GM18502 (cell line): ENCODE measurements around the gene BNC2.

Experiments used
- ATAC-seq: cut with Tn5 transposase; IDR thresholded peaks from one replicate; pipeline ENCODE4 v1.9.1; 2021; ENCODE audit warnings: mild to moderate bottlenecking; ENCODE audit not compliant: unreplicated experiment, poor library complexity

The BNC2 gene

DNA sequence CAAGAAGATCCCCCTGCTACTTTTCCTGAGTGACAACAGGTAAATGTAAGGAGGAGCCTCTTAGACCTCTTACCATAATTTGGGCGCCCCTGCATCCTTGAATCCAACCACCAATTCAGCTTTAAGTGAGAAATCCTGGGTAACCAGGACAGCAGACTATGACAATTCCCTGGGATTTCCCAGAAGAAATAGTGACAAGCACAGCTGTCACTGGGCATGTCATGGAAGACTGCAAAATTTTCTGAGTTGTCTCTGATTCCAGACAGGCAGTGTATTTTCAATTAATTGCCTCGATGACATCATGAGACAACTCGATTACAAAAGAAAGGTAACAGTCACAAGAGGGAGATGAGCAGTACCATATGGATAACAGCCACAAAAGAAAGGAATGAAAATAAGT, 256.9 kb downstream of the BNC2 start:
- no peak for ATAC-seq

DNA sequence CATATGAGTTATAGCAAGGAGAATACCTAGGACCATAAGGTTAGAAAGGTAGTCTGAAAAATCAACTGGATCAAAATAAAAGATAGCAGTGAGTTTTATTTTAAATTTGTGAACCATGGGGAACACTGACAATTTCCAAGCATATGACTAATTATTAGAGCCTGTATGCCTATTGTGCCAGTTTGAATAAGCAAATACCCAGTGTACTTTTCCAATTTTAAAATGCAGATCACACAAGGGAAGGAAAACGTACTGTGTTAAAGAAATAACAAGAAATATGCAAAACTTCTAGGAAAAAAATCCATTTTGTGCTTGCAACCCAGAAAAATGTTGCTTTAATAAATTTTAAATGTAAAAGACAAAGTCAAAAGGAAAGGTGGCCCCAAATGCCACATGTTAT, 257.4 kb downstream of the BNC2 start:
- ATAC-seq: no peak

DNA sequence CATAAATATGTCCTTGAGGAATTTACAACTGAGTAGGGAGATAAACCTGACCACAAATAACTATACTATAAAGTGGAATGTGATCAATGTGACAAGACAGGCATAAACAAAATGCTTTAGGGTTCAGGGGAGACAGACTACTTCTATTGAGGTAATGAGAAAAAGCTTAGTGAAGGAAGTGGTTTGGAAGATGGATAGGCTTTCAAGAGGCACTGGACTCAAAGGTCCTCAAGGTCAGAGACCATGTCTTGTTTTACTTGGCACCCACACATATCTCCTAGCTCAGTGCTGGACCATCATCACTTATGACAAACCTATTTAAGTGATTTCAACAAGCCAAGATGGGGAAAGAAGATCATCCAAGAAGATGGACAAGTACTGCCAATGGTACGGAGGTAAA, 257.8 kb downstream of the BNC2 start:
- no peak for ATAC-seq

DNA sequence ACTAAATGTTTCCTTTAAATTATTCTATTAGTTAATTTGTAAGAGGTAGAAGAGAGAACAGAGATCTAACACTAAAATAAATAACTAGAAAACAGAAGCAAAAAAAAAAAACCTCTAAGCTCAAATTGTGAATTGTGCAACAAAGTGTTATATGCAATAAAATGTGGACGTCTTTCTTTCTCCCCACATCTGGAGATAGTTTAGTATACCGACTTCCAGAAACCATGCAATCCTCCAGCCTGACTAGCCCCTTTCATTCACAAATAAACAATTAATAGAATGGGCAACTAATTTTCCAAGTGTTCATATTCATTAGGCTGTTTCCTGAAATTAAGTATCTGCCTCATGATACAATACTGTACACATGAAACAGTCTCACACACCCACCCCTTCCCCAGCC, 258.5 kb downstream of the BNC2 start:
- no peak for ATAC-seq

DNA sequence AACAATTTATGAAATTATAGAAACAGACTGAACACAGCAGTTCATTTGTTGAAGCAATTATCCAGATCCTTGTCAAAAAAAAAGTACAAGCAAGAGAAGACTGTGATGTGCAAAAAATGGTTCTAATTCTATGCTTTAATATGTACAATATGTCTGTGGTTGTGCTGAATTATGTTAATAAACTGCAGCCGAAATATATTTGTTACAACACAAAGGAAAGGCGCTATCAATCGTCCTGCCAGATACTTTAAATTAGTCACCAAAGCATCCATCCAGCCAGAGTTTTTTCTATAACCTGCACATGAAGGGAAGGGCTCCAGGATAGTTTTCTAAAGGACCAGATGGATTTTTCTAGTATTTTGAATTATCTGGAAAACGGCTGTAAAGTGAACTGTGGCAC, 259.5 kb downstream of the BNC2 start:
- ATAC-seq: no peak

DNA sequence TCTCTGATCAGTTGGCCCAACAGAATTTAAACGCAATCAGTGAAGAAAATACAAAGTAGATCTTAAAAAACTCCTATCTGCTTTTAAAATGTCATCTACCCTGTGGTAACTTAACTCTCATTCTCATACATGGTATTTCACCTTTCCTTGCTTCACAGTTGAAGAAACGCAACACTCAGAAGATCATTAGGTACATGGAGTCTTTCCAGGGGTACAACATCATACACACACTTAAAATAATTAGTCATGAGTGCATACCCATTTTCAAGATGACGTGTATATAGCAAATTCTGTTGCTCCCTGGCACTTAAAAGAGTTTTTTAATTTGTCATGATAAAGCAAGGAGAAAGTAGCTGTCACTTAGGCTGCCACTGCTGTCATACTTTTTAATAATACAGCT, 259.9 kb downstream of the BNC2 start:
- no peak for ATAC-seq

DNA sequence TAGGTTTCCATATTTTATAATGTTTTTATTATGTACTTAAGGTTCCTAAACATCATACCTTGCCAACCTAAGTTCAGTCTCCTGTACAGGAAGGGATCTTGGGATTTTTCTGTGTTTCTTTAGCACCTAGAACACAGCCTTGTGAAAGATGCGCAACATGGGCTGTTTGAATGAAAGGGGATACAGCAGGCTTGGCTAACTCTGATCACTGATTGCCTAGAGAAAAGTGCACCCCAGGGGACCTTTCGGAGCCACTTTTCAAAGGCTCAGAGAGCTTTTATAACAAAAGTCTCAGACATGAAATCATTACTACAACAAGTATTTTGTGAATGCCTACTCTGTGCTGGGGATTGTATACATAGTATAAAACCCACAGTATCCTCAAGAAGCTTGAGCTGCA, 261.6 kb downstream of the BNC2 start:
- no peak for ATAC-seq

DNA sequence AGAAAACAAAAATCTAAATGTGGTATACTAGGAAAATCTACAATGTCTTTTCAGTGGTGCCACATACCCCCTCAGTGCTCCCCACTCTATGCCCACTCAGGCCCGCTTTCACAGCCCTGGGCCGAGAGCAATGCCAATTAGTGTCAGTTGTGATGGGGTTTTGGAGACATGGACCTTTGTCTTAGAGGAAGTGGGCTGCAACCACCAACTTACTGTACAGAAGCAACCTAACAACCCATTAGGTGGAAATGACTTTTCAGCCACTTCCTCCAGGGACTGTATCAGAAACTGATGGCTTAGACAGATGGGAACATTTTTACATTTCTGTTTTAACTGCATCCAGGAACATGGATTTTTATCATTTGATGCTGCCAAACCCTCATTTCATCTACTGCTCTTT, 268.0 kb downstream of the BNC2 start:
- ATAC-seq: no peak

DNA sequence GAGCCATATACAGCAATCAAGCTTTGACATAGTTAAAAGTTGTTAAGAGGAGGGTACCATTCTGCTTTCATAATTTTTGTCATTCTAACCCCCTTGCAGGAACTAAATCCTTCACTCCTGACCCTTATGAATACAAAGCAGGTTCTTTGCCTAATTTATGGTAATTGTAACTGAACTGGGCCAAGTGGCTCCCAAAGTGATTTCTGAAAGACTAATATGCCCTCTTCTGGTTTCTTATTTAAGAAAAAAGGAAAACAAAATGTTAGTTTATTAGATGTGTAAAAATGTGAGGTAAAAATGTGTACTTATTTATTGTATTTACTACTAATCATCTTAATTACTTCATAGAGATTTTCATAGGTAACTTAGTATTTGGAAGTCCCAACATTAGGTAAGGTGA, 268.5 kb downstream of the BNC2 start:
- no peak for ATAC-seq

DNA sequence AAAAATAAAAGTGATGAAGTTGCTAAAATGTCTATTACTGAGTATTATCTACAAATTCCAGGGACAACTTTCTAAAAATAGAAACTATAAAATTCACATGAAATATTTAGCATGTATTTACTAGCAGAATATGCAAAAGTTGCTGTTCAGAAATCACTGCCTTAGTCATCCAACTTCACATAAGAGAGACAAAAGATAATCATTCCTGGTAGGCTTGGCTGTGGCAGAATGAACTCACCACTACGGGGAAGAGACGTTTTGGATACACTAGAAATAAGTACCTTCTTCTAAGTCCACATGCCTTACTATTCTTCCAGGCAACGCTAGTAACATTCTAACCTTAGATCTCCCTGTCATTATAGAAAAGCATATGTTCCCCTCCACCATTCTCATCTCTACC, 272.2 kb downstream of the BNC2 start:
- no peak for ATAC-seq

DNA sequence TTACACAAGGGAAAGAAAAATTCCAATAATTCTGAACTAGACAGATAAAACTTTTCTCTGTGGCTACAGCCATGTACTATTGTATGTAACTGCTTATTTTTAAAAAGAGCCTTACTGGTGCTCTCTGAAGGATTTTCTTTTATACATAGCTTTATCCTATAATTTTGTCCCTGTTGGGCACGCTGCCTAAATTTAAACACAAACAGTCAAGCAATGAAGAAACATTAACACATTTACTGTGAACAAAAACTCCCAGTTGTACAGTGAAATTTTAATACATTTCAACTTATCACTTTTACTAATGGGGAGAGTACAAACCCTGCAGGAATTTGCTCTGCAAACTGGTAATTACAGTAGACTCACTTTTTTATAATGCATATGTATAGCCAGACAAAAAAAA, 273.3 kb downstream of the BNC2 start:
- ATAC-seq: no peak

DNA sequence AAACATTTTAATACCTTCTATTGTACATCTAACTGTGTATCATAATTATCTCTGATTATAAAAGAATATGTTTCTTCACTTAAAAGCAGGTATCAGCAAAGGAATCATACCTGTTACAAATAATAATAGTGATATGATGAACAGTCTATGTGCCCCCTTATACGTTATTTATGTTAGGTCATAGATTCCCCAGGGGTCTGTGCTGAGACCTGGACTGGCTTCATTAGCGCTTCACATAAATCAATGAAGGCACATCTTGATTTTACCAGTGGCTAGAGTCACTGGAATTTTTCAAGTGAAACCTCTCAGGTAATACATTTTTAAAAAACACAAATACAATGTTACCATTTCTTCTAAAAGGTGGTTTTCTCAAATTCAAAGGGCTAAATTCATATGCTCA, 275.2 kb downstream of the BNC2 start:
- no peak for ATAC-seq

DNA sequence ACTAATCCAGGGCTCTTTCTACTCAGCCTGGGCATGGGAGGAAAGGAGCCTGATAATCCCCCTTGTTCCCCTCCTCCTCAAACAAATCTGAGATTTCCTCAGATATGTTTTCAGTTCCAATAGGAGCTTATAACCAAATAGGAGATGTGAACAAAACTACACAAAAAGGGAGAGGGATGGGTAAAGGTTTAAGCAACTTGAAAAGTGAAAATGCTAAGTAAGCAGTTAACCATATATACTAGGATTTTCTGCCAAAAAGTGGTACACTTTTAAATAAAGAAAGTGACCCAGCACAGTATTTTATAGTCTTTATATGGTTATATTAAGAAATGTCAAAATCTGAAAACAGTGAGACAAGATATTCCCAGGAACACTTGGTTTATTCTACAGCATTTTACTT, 275.7 kb downstream of the BNC2 start:
- no peak for ATAC-seq

DNA sequence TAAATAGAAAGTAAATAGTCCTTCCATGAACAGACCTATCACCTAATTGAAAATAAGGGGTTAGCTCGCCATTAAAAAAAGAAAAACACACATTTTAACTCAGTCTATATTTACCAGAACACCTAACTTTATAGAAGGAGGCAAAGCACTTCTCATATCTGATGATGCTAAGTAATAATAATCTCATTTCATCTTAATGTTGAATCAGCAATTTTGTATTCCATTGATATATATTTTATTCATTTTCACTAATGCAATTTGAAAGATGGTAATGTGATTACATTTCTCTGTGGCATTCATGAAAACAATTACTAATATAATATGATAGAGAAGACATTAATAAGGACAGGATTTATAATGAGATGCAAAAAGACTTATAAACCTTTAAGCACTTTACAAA, 276.7 kb downstream of the BNC2 start:
- no peak for ATAC-seq

DNA sequence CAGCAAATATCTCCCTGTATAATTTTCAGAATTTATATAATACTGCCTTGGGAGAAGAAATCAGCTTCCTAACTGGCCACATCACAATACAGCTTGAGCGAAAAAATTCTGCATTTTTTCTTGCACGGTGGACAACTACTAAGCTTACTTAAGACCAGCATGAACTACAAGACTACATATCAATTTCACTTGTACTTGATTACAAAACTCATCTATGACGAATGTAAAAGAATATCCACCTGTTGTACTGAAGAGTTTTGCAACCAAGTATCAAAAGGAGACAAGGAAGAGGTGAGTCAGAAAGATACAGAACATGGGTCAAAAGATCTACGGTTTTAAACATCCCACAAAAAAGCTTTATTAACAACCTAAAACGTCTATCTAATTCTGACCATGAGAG, 279.4 kb downstream of the BNC2 start:
- no peak for ATAC-seq

DNA sequence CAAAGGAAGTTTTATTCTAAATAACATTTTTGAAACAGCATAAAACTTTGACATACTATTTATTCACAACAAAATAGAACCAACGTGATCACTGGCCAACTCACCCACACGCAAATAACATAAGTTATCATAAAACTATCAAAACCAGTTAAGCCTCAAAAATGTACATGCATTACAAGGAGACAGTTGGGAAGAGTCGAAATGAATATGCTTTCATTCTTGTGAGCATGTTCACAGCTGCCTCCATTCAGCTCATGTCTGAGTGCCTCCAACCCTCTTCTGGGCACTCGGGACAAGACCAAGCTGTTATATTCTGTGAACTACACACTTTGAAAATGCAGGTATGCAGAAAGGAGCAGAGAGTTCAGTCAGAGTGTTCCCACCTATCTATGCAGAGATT, 284.9 kb downstream of the BNC2 start:
- ATAC-seq: no peak

DNA sequence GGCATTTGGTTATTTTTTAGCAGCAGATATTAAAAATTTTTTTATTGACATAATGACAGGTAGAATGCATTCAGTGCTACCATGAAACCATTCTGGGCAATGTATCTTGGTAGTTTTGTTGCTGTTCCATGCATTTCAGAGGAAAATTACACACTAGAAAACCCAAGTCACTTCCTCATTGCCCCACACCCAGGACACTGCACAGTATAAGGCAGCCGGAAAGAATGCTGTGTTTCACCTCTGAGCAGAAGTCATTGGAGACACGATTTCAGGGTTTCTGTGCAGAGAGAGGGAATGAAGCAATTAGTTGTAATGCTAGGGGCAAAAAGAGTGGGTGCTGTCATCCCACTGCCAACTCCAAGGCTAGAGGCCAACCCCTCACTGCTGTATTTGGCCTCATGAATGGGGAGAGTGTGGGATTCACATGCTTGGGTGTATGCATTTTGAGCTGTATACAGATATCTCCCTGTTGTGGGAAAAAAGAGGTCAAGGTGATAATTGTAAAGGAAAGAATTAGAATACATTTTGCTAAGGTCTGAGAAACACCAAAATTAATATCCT, 290.5 kb downstream of the BNC2 start:
- ATAC-seq: no peak

DNA sequence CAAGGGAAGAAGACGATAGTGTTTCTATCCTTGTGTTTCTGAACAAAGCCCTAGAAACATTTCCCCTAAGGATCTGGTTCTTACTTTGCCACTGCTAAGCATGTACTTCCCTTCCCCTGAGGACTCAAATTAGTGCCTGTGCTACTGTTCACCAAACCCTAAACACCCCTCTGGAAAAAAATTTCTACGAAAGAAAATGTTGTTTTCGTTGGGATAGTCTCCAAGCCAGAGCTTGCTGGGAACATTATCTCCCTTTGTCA, 294.6 kb downstream of the BNC2 start:
- ATAC-seq: no peak

DNA sequence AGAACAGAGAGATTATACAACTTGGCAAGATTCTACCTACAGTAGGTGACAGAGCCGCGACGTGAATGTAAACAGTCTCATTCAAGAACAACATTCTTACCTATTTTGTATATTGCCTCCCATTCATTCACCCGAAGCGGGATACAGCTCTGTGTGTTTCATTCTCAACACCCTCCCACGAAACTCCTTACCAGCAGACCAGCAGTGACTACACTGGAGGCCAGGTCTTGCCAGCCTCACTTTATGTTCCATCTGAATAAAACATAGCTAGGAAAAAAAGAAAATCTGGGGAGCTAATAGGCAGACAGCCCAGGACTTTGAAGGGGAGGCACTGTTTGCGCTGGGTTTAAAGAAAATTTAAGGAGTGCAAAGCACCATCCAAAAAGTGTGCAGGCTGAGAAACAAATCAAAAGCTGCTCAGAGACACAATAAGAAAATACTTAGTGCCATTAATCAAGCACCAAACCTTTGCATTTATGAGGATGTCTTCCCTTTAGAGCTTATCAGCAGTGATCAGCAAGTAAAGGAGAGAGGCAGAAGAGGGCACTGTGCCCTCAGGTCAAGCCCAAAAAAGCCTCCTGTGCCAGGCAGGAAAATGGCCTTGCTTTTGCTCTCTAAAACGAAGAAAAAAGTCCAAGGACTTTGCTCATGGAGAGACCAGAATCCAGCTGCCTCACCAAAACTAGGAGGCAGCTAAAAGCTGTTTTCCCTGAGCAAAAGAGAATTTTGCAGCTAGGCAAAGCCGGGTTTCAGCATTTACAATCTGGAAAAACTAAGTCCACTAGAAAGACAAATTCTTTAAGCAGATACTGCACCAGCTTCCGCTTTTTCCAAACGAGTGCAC, 295.1 kb downstream of the BNC2 start:
- no peak for ATAC-seq

DNA sequence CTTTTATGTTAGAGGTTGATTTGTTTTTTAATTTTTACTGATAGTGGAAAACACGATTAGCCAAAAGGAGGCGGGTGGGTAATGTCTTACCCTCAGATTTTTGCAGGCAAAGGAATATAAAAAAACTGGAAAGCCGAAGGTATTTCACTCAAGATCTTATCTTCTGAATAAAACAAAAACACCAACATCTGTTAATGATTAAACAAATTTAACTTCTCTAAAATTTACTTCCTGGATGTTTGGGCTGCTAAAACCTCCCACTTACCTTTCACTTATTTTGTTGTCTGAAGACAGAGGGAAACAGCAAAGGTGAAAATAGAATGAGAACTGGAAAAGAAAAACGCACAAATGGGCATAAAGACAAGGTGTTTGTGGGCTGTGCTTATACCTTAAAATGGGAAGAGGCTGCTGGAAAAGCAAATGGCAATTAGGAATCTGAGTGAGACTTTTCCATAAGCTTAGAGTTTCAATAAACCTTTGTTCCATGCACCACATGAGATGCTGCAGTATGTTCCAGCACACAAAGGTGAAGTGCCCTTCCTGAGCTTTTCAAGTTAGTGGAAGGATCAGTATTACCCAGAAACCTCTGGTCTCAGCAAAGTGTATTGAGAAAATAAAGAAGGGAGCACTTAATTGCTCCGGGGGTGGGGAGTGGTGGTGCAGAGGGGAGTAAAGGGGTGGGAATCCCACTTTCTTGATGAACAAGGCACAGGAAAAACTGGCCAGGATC, 298.3 kb downstream of the BNC2 start:
- ATAC-seq: no peak

DNA sequence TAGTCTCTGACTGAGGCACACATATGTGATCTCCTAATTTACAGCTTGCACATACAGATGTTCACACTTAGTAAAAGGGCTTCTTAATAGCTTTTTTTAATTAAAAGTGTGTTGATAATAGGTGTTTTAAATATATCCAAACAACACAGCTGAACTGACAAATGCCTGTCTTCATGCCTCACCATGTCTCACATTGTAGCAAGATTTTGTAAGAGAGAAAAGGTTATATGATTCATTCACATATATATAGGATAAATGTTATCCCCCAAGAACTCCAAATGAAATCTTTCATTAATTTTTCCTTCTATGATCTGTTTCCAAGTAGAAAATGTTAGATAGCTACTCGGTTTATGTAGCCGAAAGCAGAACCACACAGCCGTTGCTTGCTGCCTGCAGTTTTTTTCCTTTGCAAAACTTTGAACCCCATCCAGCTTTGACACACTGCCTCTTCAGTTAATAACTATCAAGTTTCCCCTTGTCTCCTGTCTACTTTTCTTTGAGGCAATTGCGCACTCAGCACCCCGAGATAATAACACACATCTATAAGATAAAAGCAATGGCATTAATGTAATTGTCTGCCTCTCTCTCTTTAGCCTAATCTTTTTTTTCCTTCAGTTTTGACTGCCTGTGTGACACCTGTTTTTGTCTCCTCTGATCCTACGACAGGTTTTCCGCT, 299.2 kb downstream of the BNC2 start:
- ATAC-seq: no peak
